HG03457 (cell line): ENCODE data around the gene COL18A1.
A peak's percentile ranks its signal among the peaks of the same experiment; 100 is the strongest.
"Not testable (repeated sequence)": the region's sequence is repeated elsewhere in the genome, so short reads cannot be mapped to it uniquely, and the experiment has no call there.

Experiments
- ATAC-seq: cut with Tn5 transposase; IDR thresholded peaks from one replicate; pipeline ENCODE4 v1.9.1; 2021; ENCODE audit warnings: moderate number of reproducible peaks; ENCODE audit not compliant: unreplicated experiment

The COL18A1 gene

DNA sequence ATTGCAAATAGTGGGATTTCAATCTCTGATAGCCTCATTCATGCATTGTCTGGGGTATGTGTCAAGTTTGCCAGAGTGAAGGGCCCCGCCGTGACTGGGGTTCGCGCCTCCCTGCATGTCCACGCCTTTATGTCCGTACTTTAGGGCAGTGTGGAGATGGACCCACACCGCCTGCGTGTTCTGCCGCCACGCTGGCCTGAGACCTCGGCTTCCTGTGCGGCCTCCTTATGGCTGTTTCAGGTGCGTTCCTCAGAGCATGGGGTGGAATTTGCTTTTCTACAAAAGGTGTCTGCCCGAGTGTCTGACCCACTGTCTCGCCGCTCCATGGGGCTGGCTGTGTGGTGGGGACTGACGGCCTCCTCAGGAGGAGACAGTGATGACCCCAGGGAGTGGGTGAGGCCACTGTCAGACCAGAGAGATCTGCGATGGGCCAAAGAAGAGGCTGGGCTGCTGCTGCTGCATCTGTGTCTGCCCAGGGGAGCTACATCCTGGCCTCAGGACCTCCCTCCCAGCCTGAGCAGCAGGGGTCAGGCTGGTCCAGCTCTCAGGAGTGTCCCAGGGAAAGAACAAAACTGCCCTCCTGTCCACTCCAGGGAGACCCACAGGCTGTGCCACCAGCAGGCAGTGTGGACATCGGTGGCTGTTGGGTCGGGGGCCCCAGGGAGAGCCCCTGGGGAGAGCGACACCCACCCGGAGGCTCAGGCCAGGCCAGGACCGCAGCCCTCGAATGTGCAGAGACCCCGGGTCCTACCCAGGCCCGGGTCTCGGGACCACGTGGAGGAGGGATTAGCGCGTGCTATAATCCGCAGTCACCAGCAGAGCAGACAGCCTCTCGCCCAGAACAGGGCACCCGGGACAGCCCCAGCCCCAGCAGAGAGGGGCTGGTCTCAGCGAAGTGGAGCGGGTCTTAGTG, 147.1 kb downstream of the COL18A1 start:
- ATAC-seq = no peak

DNA sequence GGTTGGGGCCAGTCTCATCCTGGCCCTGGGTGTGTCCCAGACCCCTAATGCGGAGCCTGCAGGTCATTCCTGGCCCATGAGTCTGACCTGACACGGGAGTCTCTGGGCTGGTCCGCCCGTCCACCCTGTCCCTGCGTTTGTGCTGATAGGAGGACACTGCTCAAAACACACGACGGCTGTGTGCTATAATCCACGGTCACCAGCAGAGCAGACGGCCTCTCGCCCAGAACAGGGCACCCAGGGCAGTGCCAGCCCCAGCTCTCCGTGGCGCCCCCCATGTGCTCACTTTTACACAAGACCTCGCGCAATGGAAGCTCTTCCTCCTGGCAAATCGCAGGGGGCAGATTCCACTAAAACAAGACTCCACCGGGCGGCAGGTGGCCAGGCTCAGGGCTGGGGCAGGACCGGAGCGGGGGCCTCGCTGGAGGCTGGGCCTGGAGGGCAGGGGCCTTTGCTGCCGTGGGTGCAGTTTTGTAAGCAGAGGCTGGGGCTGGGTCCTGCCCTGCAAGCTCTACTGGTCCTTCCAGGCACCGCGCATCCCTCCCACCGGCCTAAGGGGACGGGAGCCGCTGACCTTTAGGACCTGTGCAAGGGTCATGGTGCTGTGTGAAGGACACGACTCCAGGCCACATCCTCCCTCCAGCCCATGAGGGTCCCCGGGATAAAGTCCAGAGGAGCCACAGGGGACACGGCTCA, 147.9 kb downstream of the COL18A1 start:
- ATAC-seq = no peak

DNA sequence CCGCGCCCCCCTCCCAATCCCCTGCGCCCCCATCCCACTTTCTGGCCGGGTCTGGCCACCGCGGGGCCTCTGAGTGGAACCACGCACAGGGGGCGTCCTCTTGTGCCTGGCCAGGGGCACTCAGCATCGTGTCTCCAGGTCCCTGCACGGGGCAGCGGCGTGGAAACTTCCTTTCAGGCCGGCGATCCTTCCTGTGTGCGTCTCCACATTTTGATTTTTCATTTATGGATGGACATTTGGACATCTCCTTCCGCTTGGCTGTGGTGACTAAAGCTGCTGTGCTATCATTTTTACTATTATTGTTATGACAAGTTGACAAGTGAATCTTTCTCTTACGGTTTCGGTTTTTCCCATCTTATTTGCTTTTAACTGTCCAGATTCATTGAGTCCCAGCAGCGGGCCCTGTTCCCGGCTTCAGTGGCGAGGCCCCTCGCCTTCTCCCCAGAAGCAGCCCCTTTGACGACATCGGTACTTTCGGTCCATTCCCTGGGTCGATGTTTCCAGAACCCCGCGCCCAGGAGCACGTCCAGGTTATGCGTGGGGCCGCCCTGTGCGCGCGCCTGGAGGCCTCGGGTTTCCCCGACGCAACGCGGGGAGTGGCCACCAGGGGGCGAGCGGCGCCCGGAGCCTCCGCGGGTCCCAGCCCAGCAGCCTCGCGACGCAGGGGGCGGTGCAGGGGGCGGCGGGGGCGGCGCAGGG, 149.7 kb downstream of the COL18A1 start:
- peak; percentile 42 for ATAC-seq

GRCh38 chr21:45555251-45555556, 150.2 kb downstream of the COL18A1 start:
- ATAC-seq = no peak

DNA sequence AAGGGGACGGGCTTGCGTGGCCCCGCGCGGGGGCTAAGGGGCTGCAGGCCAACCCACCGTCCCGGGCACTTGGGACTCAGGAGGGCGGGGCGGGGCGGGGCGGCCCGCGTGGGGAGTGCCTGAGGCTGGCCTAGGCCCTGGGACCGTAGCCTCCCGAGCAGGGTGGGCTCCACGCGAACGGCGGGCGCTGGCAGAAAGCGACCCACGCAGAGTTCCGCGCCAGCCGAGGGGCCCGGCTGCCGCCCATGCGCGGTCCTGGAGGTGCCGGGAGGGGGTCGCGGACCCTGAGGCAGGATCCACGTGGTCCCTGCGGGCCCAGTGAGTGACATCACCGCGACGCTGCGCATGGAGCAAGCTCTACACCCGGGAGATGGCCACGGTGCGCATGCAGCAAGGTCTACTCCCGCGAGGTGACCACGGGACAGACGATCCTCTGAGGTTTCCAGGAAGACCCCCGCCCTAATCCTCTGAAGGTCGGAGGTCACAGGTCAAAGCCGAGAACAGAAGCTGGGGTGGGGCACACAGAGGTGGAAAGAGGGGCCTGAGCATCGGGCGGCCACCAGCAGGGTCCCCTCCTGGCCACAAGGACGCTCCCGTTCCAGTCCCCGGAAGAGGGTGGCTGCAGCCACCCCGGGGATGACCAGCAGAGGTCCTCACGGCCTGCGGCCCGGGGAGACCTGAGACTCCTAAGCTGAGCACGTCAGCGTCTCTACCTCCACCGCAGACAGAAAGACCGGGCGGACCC, 150.8 kb downstream of the COL18A1 start:
- ATAC-seq = no peak

DNA sequence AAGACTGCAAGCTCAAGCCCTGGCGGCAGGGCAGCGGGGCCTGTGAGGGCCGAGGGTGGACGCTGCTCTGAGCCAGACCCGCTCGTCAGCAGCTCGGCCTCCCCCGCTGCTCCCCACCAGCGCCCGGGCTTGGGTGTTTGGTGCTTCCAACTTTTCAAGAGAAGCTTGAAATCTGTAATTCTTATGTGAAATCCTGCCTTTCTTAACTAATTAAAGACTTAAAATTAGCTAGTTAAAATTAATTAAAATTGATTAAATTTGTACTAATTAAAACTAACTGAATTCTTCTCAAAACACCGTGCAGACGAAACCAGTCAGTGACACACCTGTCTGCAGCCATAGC, 151.3 kb downstream of the COL18A1 start:
- ATAC-seq = no peak

DNA sequence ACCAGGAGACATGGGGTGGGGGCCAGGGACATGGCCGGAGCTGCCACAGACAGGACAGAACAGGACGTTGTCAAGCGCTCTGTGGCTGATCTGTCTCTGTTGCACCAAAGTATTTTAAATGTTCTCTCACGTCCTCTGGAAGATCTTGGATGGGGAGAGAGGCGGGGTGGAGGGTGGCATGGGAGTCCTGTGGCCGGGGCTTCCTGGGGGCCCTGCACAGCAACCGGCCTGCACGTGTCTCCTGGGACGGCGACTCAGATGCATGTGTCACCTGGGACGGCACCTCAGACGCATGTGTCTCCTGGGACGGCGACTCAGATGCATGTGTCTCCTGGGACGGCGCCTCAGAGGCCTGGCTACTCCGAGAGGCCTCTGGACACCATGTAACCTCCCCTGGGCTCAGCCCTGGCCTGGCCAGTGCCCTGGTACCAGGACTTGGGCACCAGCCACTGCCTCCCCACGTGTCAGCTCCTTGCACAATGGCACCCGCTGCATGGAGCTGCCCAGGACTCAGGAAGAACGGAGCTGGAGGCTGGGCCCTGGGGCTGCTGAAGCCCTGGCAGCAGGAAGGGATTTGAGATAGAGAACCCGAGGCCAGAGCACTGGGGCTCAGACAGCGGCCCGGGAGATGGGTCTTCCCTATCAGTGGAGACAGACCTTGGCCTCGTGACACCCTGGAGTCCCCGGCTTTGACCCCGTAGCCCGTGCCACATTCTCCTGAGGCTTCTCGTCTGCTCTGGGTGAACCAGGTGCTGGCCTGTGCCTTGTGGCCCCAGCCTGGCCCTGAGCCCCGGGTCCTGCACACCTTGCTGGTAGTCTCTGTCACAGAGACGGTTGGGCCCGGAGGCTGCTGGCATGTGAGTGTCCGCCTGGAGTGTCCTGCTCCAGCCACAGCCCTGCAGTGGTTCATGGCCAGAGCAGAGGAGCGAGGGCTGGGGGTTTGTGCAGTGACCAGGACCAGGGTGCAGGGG, 152.0 kb downstream of the COL18A1 start:
- no peak for ATAC-seq

DNA sequence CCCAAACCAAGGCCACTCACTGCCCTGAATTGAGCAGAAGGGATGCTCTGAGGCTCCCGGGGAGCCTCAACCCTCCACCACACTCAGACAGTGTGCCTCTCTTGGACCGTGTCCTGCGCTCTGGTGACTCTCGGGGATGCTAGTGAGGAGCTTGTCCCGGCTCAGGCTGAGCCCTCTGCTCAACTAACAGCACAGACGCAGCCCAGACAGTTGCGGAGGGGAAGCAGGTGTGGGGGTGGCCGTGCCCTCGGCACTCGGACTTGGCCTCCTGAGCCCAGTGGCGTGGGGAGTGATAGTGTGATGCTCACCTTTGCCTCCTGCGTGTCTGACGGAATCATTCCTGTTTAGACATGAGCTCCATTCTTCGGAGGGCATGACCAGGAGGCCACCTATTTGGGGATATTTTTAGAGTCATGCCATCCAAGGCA, 152.7 kb downstream of the COL18A1 start:
- ATAC-seq = no peak

GRCh38 chr21:45558044-45558721, 153.2 kb downstream of the COL18A1 start:
- no peak for ATAC-seq

DNA sequence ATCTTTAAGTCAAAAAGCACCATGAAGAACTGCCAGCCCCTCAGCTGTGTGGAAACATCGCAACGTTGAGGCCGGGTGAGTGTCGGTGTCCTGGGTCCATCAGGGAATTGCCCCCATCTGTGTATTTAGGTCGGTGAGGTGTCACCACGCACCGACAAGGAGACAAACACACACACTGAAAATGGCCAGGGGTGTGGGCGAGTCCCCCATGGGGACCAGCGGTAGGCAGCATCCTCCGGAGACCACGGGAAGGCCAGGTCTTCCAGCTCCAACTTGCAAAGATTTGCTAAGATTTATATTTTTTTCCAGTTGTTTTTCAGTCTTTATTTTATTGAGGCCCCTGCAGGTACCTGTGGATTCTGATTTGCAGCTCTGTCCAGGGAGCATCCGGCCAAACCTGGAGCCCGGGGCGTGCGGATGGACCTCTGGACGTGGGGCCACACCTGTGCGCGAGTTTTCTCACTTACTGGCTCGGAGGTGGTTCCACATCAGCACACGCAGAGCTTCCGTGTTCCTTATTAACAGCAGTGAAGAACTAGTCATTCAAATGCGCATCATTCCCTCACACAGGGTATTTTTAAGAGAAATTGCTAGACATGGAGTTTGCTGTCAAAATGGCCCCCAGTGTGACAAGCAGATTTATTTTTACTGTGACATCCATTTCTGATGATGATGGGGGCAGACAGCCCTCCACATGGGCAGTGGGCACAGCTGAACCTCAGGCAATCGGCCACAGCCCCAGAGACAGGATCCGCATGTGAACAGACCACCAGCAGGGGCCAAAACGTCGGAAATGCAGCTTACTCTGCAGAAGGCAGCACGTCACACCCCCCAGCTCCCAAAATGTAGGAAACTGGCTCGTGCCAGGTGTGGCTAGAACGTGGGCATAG, 154.5 kb downstream of the COL18A1 start:
- ATAC-seq = no peak

DNA sequence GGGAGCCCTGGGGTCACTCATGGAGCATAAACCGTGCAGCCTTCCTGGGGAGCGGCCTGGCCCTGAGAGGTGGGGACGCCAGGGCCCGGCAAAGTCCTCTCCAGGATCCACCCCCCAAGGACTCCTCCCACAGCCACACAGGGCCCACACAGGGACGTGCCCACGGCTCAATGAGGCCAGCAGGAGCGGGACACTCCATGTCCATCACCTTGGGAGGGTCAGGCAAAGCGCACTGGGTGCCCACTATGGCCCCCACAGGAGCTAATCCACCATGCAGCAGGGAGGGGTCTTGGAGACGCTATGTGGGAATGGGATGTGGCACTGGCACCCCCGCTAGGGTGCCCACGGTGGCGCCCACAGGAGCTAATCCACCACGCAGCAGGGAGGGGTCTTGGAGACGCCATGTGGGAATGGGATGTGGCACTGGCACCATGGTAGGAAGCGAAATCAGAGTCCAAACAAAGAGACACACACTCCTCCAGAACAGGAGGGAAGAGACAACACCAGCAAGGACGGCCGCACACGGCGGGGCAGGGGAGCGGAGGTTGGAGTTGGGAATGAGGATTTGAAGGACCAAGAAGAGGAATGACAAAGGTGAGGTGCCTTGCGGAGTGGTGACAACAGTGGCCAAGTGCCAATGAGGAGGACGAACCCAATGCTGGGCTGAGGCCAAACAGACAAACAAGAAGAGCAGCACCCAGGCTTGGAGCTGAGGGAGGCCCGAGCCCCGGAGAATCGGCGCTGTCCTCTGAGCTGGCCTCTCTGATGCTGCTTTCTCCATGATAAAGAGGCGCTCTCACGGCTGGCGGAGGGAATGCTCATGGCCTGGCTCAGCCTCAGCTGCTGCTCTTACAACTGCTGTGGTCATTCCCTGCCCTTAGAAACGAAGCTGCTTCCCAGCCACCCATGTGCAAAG, 155.4 kb downstream of the COL18A1 start:
- ATAC-seq = no peak

DNA sequence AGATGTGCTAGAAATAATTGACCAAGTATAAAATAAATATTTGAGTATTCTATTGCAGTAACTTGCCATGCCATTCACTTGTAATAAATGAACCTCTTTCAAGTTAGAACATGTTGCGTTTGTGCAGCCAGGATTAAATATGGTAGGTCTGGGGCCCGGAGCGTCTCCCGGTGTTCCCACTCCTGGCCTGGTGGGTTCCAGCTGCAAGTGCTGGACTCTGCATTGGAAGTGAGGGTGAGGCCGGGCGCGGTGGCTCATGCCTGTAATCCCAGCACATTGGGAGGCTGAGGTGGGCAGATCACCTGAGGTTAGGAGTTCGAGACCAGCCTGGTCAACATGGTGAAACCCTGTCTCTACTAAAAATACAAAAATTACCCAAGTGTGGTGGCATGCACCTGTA, 156.3 kb downstream of the COL18A1 start:
- not testable (repeated sequence) for ATAC-seq

- no peak for ATAC-seq
Observed at GRCh38 chr21:45562402-45562801, 157.4 kb downstream of the COL18A1 start.

DNA sequence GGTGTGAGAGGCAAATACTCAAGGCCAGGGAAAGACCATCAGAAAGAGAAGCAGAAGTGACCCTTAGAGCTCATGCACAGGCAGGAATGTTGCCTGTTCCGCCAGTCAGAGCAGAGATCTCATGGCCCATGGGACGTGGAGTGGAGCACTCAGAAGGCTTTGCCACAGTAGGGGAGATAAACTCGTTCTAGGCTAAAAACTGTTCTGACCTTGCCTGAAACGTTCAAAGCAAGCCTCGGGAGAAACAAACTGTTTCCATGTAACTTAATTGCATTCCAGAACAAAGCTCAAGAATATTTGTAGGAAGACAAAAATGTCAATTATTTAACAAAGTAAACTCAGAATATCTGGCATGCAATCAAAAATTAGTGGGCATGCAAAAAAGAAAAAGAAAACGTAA, 158.0 kb downstream of the COL18A1 start:
- ATAC-seq = no peak
